Epithelial cell of proximal tubule (primary cell): ENCODE measurements around the gene CNNM4. TPM values are rescaled to one million over a fixed set of nuclear protein-coding genes. Genes with fewer than 3 reads are reported as not detected.
A peak's percentile ranks its signal among the peaks of the same experiment; 100 is the strongest.

ENCODE experiments used
- DNase-seq: peaks from one replicate; pipeline ENCODE4 v3.0.0-alpha.2; 2011; ENCODE audit warnings: low read depth
- H3K4me3 ChIP-seq: 2 replicates; pipeline ENCODE4 v1.5.1; 2011; ENCODE audit warnings: low read depth, mild to moderate bottlenecking, low read length
- CTCF ChIP-seq: conservative IDR thresholded peaks from 2 replicates; pipeline ENCODE4 v1.5.1; 2012; ENCODE audit warnings: low read depth, mild to moderate bottlenecking, low read length
- total RNA-seq: library from RNA; depleted of rRNA; stranded (reverse); fragments of >200 nt; gene quantifications from 2 replicates; pipeline ENCODE4 v1.2.3, GENCODE V29; 2015

Gene CNNM4
- total RNA-seq, 1 donor from 2014 or later = 5.7 TPM

- peak; percentile 87 for DNase-seq
- peak overlapping the region; percentile 2 for H3K4me3 ChIP-seq
- no peak for TF ChIP-seq CTCF
Observed at GRCh38 chr2:96806468-96807126, 45.9 kb downstream of the CNNM4 start.

GRCh38 chr2:96807127-96807471 is 46.4 kb downstream of the CNNM4 start:
- no peak for DNase-seq
- no peak for TF ChIP-seq CTCF
- H3K4me3 ChIP-seq = no peak overlapping the region

GRCh38 chr2:96808176-96808837 is 47.6 kb downstream of the CNNM4 start:
- DNase-seq = no peak
- no peak for TF ChIP-seq CTCF
- H3K4me3 ChIP-seq = no peak overlapping the region

GRCh38 chr2:96809216-96809882 is 48.6 kb downstream of the CNNM4 start:
- H3K4me3 ChIP-seq = no peak overlapping the region
- no peak for DNase-seq
- no peak for TF ChIP-seq CTCF

- no peak overlapping the region for H3K4me3 ChIP-seq
- TF ChIP-seq CTCF = no peak
- no peak for DNase-seq
Observed at GRCh38 chr2:96809951-96810782, 49.5 kb downstream of the CNNM4 start.

GRCh38 chr2:96810783-96811192 is 50.1 kb downstream of the CNNM4 start:
- no peak overlapping the region for H3K4me3 ChIP-seq
- DNase-seq = no peak
- no peak for TF ChIP-seq CTCF
